CD4-positive, alpha-beta T cell treated with Interleukin-6 at 100 ng/mL for 8 hours (primary cell): ENCODE data around the gene KTI12.
"Not testable (repeated sequence)": the region's sequence is repeated elsewhere in the genome, so short reads cannot be mapped to it uniquely, and the experiment has no call there.

Experiments
- DNase-seq: peaks from one replicate; pipeline ENCODE4 v3.0.0-alpha.2; 2020; ENCODE audit warnings: mixed read lengths, low spot score

The KTI12 gene

DNA sequence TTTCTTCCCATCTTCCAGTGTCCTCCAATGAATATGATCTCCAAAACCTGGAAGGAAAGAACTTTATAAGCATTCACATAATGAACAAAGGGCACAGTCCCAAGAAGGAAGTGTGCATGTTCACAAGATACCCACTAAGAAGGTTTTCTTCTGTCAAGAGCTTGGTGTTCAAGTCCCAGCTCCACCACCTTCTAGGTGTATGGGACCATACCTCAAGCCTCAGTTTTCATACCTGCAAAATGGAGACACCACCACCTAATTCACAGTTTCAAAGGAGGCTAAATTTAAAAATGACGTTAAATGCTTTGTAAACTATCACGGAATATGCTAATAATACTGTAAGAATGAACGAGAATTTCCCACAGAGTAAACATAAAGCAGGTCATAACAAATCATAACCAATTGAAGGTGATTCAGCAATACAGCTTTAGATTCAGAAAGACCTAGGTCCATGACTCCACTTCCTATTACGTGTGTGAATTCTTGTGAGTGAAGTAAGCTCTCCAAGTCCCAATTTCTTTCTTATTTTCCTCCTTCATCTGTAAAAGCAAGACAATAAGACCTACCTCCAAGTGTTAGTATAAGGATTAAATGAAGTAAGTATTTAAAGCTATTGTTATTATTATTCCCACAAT, 8.1 kb upstream of the KTI12 start:
- no peak for DNase-seq

GRCh38 chr1:52037909-52038308, 4.3 kb upstream of the KTI12 start:
- DNase-seq: no peak

DNA sequence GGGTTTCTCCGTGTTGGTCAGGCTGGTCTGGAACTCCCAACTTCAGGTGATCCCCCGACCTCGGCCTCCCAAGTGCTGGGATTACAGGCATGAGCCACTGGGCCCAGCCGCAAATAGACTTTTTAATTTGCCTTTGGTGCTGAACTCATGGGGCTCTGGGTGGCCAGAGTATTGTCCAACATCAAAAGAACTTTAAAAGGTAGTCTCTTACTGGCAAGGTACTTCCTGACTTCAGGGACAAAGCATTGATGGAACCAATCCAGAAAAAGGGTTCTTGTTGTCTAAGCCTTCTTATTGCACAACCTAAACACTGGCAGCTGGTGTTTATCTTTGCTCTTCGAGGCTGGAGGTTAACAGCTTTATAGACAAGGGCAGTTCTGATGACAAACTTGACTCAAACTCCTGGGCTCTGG, 3.8 kb upstream of the KTI12 start:
- no peak for DNase-seq

DNA sequence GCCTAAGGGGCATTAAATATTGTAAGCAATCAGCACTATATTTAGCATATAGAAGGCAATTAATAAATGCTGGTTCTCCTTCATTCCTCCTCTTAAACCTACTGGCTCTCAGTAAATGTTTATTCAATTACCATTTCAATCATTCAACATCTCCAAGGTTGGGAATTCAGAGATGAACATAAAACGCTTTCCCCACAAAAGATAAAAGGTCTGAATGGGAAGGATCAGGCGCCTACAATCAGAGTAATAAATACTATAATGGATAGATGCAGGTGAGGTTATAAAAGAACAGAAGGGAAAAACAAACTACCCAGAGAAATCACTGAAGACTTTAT, 407 bp upstream of the KTI12 start:
- DNase-seq: no peak

GRCh38 chr1:52032785-52033131, 852 bp downstream of the KTI12 start:
- peak; percentile 2 for DNase-seq

- DNase-seq: no peak
Measured at GRCh38 chr1:52032124-52032784, 1.4 kb downstream of the KTI12 start.

- DNase-seq: not testable (repeated sequence)
Measured at GRCh38 chr1:52028839-52029238, 4.8 kb downstream of the KTI12 start.

DNA sequence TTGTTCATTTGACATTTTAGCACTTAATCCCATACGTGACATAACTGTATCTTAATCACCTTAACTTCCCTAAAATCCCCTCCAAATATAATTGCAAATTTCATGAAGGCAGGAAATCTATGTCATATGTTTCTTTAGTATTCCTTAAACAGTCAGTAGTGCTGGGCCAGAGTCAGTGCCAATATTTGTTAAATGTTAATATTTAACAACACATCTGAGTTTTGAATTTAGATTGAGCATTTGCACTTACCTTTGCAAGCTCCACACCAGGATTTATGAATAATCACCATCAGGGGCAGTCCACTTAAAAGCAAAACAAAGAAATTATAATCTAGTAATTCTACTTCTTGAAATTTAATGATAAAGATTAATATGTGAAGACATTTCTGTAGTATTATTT, 5.3 kb downstream of the KTI12 start:
- DNase-seq: no peak

- no peak for DNase-seq
Measured at GRCh38 chr1:52026278-52026677, 7.3 kb downstream of the KTI12 start.

- no peak for DNase-seq
Measured at GRCh38 chr1:52022133-52022532, 11.5 kb downstream of the KTI12 start.

- DNase-seq: no peak
Measured at GRCh38 chr1:52008071-52008809, 25.4 kb downstream of the KTI12 start.

DNA sequence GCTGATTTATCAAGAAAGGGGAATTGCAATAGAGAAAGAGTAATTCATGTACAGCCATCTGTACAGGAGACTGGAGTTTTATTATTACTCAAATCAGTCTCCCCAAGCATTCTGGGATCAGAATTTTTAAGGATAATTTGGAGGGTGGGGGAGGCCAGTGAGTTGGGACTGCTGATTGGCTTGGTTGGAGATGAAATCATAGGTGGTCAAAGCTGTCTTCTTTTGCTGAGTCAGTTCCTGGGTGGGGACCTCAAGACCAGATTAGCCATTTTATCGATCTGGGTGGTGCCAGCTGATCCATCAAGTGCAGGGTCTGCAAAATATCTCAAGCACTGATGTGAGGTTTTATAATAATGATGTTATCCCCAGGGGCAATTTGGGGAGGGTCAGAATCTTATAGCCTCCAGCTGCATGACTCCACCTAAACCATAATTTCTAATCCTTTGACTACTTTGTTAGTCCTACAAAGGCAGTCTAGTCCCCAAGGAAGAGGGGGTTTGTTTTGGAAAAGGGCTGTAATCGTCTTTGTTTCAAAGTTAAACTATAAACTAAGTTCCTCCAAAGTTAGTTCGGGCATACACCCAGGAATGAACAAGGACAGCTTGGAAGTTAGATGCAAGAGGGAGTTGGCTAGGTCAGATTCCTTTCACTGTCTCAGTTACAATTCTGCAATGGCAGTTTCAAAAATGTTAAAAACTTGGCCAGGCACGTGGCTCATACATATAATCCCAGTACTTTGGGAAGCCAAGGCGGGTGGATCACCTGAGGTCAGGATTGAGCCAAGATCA, 26.2 kb downstream of the KTI12 start:
- no peak for DNase-seq

GRCh38 chr1:52006081-52006553, 27.5 kb downstream of the KTI12 start:
- DNase-seq: not testable (repeated sequence)

DNA sequence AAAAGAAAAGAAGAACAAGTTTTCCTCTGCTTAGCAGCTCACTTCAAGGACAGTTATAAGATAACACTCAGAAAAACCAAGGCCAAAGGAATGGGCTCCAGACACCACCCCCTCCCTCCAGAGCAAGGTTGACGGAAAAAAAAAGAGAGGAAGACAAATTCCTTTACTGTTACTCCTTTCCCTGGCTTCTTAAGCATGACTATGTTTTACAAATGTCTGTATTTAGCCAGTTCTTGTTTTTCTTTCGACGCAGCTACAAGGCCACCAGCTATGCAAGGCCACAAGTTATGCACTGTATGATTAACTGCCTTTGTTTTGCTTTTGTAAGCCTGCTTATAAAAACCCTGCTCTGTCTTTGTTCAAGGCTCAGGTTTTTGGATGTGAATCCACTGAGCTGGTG, 28.1 kb downstream of the KTI12 start:
- DNase-seq: not testable (repeated sequence)

GRCh38 chr1:52003877-52004276, 29.7 kb downstream of the KTI12 start:
- no peak for DNase-seq

- peak; percentile 71 for DNase-seq
Measured at GRCh38 chr1:52002038-52002917, 31.3 kb downstream of the KTI12 start.

GRCh38 chr1:51998701-51999100, 34.9 kb downstream of the KTI12 start:
- DNase-seq: no peak

DNA sequence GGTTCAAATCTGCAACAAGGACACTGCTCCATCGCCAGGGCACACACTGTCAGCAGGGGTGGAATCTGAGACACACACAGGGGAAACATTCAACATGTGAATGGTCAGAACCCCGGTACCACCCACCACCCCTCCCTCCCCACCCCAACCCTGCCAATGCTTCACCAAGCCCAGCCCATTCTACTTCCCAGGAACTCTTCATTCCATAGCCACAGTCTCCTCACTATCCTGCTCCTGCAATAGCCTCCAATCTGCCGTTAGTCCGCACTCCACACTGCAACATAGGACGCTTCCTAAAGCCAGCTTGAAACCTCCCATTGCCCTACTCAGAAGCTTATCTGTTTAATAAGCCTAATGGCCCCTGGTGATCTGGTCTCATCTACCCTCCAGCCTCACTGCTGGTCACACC, 35.6 kb downstream of the KTI12 start:
- DNase-seq: no peak

DNA sequence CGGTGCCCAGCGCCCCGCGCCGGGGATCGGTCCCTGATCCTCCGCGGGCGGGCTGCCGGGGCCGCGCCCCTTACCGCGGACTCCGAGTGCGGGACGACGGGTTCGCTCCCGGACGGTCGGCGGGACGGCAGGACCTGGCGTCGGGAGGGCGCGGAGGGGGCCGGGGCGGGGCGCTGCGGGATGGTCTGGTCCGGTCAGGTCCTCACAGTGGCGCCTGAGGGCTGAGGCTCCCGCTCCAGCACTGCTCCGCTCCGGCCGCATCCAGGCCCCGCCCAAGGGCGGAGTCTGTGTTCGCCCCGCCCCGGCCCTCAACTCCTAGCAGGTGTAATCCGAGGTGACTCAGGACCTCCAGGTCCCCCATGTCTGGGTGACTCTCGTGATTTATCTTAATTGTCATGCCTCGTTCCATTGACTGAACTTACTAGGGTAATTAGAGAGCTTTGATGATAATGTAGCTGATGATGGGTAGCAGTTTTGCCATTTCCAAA, 43.1 kb downstream of the KTI12 start, which contains the start of gene RAB3B:
TSS of gene RAB3B (minus strand) at position 223 of the 488 bp plus-strand sequence. CDS start 13,583 bp downstream, outside the sequence.
- peak; percentile 62 for DNase-seq

DNA sequence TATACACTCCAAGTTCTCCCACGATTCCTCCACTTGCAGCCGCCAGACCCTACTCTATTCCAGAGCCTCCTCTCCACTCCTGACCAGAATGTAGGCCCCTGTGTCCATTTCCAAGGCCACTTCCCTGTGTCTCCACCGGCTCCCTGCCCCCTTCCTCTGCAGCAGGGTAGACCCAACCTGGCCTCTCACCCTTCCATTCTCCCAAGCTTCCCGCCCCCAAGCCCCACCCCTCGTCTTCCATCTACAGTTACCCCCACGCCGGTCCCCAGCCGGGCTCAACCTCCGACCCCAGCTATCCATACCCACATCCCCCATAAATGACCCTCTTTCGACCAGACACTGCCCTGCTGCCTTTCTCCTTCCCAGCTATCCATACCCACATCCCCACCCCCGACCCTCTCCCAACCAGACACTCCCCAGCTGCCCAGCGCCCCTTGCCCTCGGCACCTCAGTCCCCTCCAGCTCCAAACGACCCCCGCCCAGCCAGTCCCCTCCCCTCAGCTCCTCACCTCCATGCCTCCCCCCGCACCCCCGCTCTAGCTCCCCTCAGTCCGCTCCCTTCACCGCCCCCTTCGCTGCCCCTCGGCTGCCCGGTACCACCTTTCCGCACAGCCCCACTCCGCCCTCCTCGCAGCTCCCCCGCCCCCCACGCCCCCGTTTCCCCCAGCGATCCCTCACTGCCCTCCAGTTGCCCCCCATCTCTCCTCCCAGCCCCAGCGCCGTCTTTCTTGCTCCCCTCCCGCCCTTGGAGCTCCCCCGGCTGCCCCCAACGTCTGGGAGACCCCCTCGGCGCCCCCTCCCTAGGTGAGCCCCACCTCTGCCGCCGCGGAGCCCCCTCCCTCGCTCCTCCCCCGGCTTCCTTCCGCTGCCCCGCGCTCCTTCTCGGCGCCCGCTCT, 43.8 kb downstream of the KTI12 start:
- DNase-seq: peak; percentile 6
